Endothelial cell of umbilical vein (primary cell): Measurements from ENCODE around the gene OR51L1.

ENCODE experiments used
- EZH2 ChIP-seq: IDR thresholded peaks from 2 replicates; pipeline ENCODE4 v1.6.1; 2012; ENCODE audit warnings: borderline replicate concordance, low read depth, mild to moderate bottlenecking, moderate library complexity, low read length, inconsistent platforms; ENCODE audit not compliant: severe bottlenecking
- FOS ChIP-seq: IDR thresholded peaks from 2 replicates; pipeline ENCODE4 v1.6.1; 2011; ENCODE audit warnings: mild to moderate bottlenecking, low read length, moderate library complexity, borderline replicate concordance; ENCODE audit not compliant: insufficient read depth
- GATA2 ChIP-seq: IDR thresholded peaks from 2 replicates; pipeline ENCODE4 v1.7.0; 2011; ENCODE audit warnings: low read depth, mild to moderate bottlenecking, moderate library complexity, mixed read lengths, low read length; ENCODE audit not compliant: insufficient read length, insufficient read depth
- JUN ChIP-seq: IDR thresholded peaks from 2 replicates; pipeline ENCODE4 v1.6.1; 2011; ENCODE audit warnings: borderline replicate concordance, low read depth; ENCODE audit not compliant: insufficient read length, insufficient read depth
- POLR2A ChIP-seq: IDR thresholded peaks from 2 replicates; pipeline ENCODE4 v1.6.1; 2012; ENCODE audit warnings: low read depth, mild to moderate bottlenecking, control low read depth, low read length
- POLR2AphosphoS5 ChIP-seq: IDR thresholded peaks from 2 replicates; pipeline ENCODE4 v1.6.1; 2012; ENCODE audit warnings: low read depth, mild to moderate bottlenecking, control low read depth, low read length, moderate library complexity; ENCODE audit not compliant: insufficient read depth
- TF ChIP-seq, protein P1 (sequence below), 2 donors: IDR thresholded peaks; 1 replicate in 1 of 2; 2 replicates in 1 of 2; pipeline ENCODE4 v1.5.1; 2011; ENCODE audit warnings: low read length in 2 of 2, mild to moderate bottlenecking in 2 of 2, moderate library complexity in 2 of 2, control low read depth in 1 of 2, inconsistent platforms in 1 of 2, low read depth in 1 of 2; ENCODE audit not compliant: insufficient read depth in 1 of 2; ENCODE audit errors: extremely low read depth in 1 of 2
- TF ChIP-seq, protein P2 (sequence below): IDR thresholded peaks from 2 replicates; pipeline ENCODE4 v1.6.1; 2011; ENCODE audit not compliant: insufficient read depth, insufficient read length

DNA sequence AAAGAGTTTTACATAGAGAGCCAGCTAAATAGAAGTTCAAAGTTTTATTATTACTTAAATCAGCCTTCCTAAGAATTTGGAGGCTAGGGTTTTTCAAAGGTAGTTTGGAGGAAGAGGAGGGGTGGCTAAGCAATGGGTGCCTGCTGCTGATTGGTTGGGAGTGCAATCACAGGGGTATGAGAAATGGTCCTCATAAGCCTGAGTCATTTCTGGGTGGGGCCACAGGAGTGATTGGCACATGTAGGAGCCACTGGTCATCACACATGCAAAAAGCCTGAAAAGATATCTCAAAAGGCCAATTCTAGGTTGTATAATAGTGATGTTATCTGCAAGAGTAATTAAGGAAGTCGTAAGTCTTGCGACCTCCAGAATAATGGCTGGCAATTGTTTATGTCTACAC is 12.9 kb downstream of the OR51L1 start:
- TF ChIP-seq JUN (no peak), POLR2A (no peak), FOS (no peak), EZH2 (no peak), GATA2 (no peak), POLR2AphosphoS5 (no peak)
- TF ChIP-seq, protein P1, sequence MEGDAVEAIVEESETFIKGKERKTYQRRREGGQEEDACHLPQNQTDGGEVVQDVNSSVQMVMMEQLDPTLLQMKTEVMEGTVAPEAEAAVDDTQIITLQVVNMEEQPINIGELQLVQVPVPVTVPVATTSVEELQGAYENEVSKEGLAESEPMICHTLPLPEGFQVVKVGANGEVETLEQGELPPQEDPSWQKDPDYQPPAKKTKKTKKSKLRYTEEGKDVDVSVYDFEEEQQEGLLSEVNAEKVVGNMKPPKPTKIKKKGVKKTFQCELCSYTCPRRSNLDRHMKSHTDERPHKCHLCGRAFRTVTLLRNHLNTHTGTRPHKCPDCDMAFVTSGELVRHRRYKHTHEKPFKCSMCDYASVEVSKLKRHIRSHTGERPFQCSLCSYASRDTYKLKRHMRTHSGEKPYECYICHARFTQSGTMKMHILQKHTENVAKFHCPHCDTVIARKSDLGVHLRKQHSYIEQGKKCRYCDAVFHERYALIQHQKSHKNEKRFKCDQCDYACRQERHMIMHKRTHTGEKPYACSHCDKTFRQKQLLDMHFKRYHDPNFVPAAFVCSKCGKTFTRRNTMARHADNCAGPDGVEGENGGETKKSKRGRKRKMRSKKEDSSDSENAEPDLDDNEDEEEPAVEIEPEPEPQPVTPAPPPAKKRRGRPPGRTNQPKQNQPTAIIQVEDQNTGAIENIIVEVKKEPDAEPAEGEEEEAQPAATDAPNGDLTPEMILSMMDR (IDR thresholded peaks at IDR 0.05; ENCODE audit: extremely low read depth in 1 of 2, insufficient read depth in 1 of 2, low read depth in 1 of 2, low read length in 2 of 2) = no peak
- TF ChIP-seq, protein P2, sequence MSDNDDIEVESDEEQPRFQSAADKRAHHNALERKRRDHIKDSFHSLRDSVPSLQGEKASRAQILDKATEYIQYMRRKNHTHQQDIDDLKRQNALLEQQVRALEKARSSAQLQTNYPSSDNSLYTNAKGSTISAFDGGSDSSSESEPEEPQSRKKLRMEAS = no peak
